ENCODE measurements around the gene AP1S1.
A peak's percentile ranks its signal among the peaks of the same experiment; 100 is the strongest.

Gene AP1S1

GRCh38 chr7:101163279-101164070 lies 9.2 kb downstream of the AP1S1 start:
- TF ChIP-seq CTCF (IDR thresholded peaks at IDR 0.05; ENCODE audit: low read depth, low read length, missing control alignments): no peak
- DNase-seq (ENCODE audit: low read depth): no peak
- peak overlapping the region; percentile 28 for H3K4me3 ChIP-seq (ENCODE audit: low read depth, low read length)
- in situ Hi-C loops (cut with HindIII; ENCODE audit: low sequenced_read_pairs): no loop called here

- in situ Hi-C loops (cut with HindIII; ENCODE audit: low sequenced_read_pairs): no loop called here
- no peak for TF ChIP-seq CTCF (IDR thresholded peaks at IDR 0.05; ENCODE audit: low read depth, low read length, missing control alignments)
- no peak for DNase-seq (ENCODE audit: low read depth)
- no peak overlapping the region for H3K4me3 ChIP-seq (ENCODE audit: low read depth, low read length)
Measured at GRCh38 chr7:101164071-101164840, 10.0 kb downstream of the AP1S1 start.

GRCh38 chr7:101165075-101165957 lies 11.0 kb downstream of the AP1S1 start, which contains the start of gene VGF:
VGF (minus strand) TSS chr7:101165569; CDS start chr7:101164843, 726 bp downstream.
- TF ChIP-seq CTCF (IDR thresholded peaks at IDR 0.05; ENCODE audit: low read depth, low read length, missing control alignments): no peak
- in situ Hi-C loops (cut with HindIII; ENCODE audit: low sequenced_read_pairs): no loop called here
- H3K4me3 ChIP-seq (ENCODE audit: low read depth, low read length): peak within 1 kb of the TSS; percentile 6
- peak; percentile 51 for DNase-seq (ENCODE audit: low read depth)

- H3K4me3 ChIP-seq (ENCODE audit: low read depth, low read length): peak overlapping the region; percentile 6
- no peak for TF ChIP-seq CTCF (IDR thresholded peaks at IDR 0.05; ENCODE audit: low read depth, low read length, missing control alignments)
- in situ Hi-C loops (cut with HindIII; ENCODE audit: low sequenced_read_pairs): no loop called here
- no peak for DNase-seq (ENCODE audit: low read depth)
Measured at GRCh38 chr7:101165958-101166647, 11.8 kb downstream of the AP1S1 start.

GRCh38 chr7:101166648-101166908 lies 12.3 kb downstream of the AP1S1 start:
- H3K4me3 ChIP-seq (ENCODE audit: low read depth, low read length): no peak overlapping the region
- no peak for DNase-seq (ENCODE audit: low read depth)
- in situ Hi-C loops (cut with HindIII; ENCODE audit: low sequenced_read_pairs): no loop called here
- no peak for TF ChIP-seq CTCF (IDR thresholded peaks at IDR 0.05; ENCODE audit: low read depth, low read length, missing control alignments)

All from astrocyte of the cerebellum (primary cell).